Suprapubic skin (tissue), 4 donors: ENCODE results near the gene HDAC7.

Source experiments
- CTCF ChIP-seq, 2 donors: fragments of 200-600 bp in 1 of 2; fragments of 450-650 bp in 1 of 2; sonication (generic) in 1 of 2; IDR thresholded peaks; one replicate each; pipeline ENCODE4 v1.5.1; 2016 to 2019; ENCODE audit warnings: antibody characterized with exemption in 2 of 2, mild to moderate bottlenecking in 1 of 2, moderate library complexity in 1 of 2
- POLR2A ChIP-seq, 2 donors: fragments of 450-650 bp; IDR thresholded peaks; one replicate each; pipeline ENCODE4 v1.6.1; 2017; ENCODE audit warnings: antibody characterized with exemption in 2 of 2, mild to moderate bottlenecking in 2 of 2, moderate library complexity in 2 of 2
- POLR2AphosphoS5 ChIP-seq, 3 donors: sonication (generic); formaldehyde crosslinking; IDR thresholded peaks; one replicate each; pipeline ENCODE4 v1.6.1; 2017; ENCODE audit warnings: antibody characterized with exemption in 3 of 3

- TF ChIP-seq POLR2A (IDR thresholded peaks at IDR 0.05) (no peak), CTCF (IDR thresholded peaks at IDR 0.05) (no peak), POLR2AphosphoS5 (IDR thresholded peaks at IDR 0.05) (no peak)
Measured at GRCh38 chr12:47769234-47770085, 50.2 kb downstream of the HDAC7 start.
